Loucy (cell line): ENCODE measurements around the gene CNFN.

Source experiments
- CTCF ChIP-seq: fragments of 200-600 bp; sonication (generic); conservative IDR thresholded peaks from 2 replicates; pipeline ENCODE4 v1.5.1; 2014; ENCODE audit warnings: mild to moderate bottlenecking, antibody characterized with exemption, low read length
- EZH2phosphoT487 ChIP-seq: fragments of 200-600 bp; IDR thresholded peaks from 2 replicates; pipeline ENCODE4 v1.6.1; 2018; ENCODE audit warnings: antibody characterized with exemption, mild to moderate bottlenecking, moderate library complexity, borderline replicate concordance

GRCh38 chr19:42436006-42436405 lies 45.9 kb upstream of the CNFN start:
- TF ChIP-seq CTCF = no peak
- no peak for TF ChIP-seq EZH2phosphoT487
